CD14-positive monocyte (primary cell): ENCODE data around the gene MDFI. TPM values are rescaled to one million over a fixed set of nuclear protein-coding genes. Genes with fewer than 3 reads are reported as not detected.

Experiments
- DNase-seq, 3 donors: peaks; one replicate each; pipeline ENCODE4 v3.0.0-alpha.2; 2011 to 2022
- H2AFZ ChIP-seq: 2 replicates; pipeline ENCODE4 v1.6.0; 2012; ENCODE audit warnings: mild to moderate bottlenecking, low read depth, low read length, inconsistent platforms; ENCODE audit not compliant: insufficient read depth, poor library complexity, severe bottlenecking
- H3K27ac ChIP-seq, 2 donors: 1 replicate in 1 of 2; 2 replicates in 1 of 2; pipeline ENCODE4 v1.5.1; 2012 to 2013; ENCODE audit warnings: low read length in 2 of 2, control low read depth in 1 of 2, inconsistent platforms in 1 of 2, low read depth in 1 of 2, mild to moderate bottlenecking in 1 of 2
- H3K27me3 ChIP-seq, 2 donors: one replicate each; pipeline versions ENCODE4 v1.6.0 to v1.6.1; 2011 to 2013; ENCODE audit warnings: low read length in 2 of 2; ENCODE audit not compliant: control insufficient read depth in 2 of 2, insufficient read depth in 2 of 2
- H3K36me3 ChIP-seq, 2 donors: replicated peaks in 1 of 2; 1 replicate in 1 of 2; 2 replicates in 1 of 2; pipeline versions ENCODE4 v1.5.1 to v1.6.1; 2012 to 2013; ENCODE audit warnings: low read length in 2 of 2, control low read depth in 1 of 2, inconsistent platforms in 1 of 2, mild to moderate bottlenecking in 1 of 2; ENCODE audit not compliant: insufficient read depth in 2 of 2, control insufficient read depth in 1 of 2
- H3K4me1 ChIP-seq, 2 donors: 1 replicate in 1 of 2; 2 replicates in 1 of 2; pipeline versions ENCODE4 v1.5.1 to v1.6.1; 2012 to 2013; ENCODE audit warnings: low read length in 2 of 2, control low read depth in 1 of 2, inconsistent platforms in 1 of 2, mild to moderate bottlenecking in 1 of 2, moderate library complexity in 1 of 2; ENCODE audit not compliant: insufficient read depth in 2 of 2, control insufficient read depth in 1 of 2
- H3K4me2 ChIP-seq: replicated peaks from 2 replicates; pipeline ENCODE3; 2012; ENCODE audit warnings: low read length, moderate library complexity, mild to moderate bottlenecking; ENCODE audit not compliant: poor library complexity, severe bottlenecking; ENCODE audit errors: extremely low read depth
- H3K4me3 ChIP-seq, 3 experiments: fragments of 200-600 bp in 1 of 3; sonication (generic) in 1 of 3; replicated peaks in 1 of 3; 1 replicate in 2 of 3; 2 replicates in 1 of 3; pipeline ENCODE4 v1.5.1; 2011 to 2013; ENCODE audit warnings: low read length in 3 of 3, mild to moderate bottlenecking in 3 of 3, control low read depth in 2 of 3, low read depth in 2 of 3, inconsistent platforms in 1 of 3, moderate library complexity in 1 of 3
- H3K79me2 ChIP-seq: 2 replicates; pipeline ENCODE4 v1.6.0; 2012; ENCODE audit warnings: mild to moderate bottlenecking, control low read depth, inconsistent platforms, low read length, moderate library complexity; ENCODE audit not compliant: insufficient read depth
- H3K9ac ChIP-seq: 2 replicates; pipeline ENCODE4 v1.6.0; 2017; ENCODE audit warnings: low read length, mild to moderate bottlenecking; ENCODE audit not compliant: insufficient read depth, poor library complexity, severe bottlenecking
- H3K9me3 ChIP-seq, 2 donors: replicated peaks in 1 of 2; 1 replicate in 1 of 2; 2 replicates in 1 of 2; pipeline versions ENCODE4 v1.5.1 to v1.6.1; 2012 to 2013; ENCODE audit warnings: low read length in 2 of 2, control low read depth in 1 of 2; ENCODE audit not compliant: control insufficient read depth in 1 of 2, insufficient read depth in 1 of 2
- H4K20me1 ChIP-seq: 2 replicates; pipeline ENCODE4 v1.6.0; 2012; ENCODE audit warnings: mild to moderate bottlenecking, low read length, control low read depth, moderate library complexity; ENCODE audit not compliant: insufficient read depth
- H3K27ac Mint-ChIP-seq, 7 donors: one replicate each; pipeline ENCODE4 v1.8.0; 2020; ENCODE audit warnings: mild to moderate bottlenecking in 7 of 7, mixed read lengths in 7 of 7, moderate library complexity in 6 of 7, inconsistent platforms in 2 of 7
- H3K27me3 Mint-ChIP-seq, 3 donors: one replicate each; pipeline ENCODE4 v1.8.0; 2021 to 2022; ENCODE audit warnings: low read depth in 3 of 3, mild to moderate bottlenecking in 3 of 3, mixed read lengths in 3 of 3, moderate library complexity in 3 of 3, inconsistent platforms in 1 of 3
- H3K36me3 Mint-ChIP-seq, 2 donors: one replicate each; pipeline ENCODE4 v1.8.0; 2020; ENCODE audit warnings: mixed read lengths in 2 of 2, inconsistent platforms in 1 of 2, mild to moderate bottlenecking in 1 of 2
- H3K4me1 Mint-ChIP-seq: one replicate; pipeline ENCODE4 v1.8.0; 2020; ENCODE audit warnings: mild to moderate bottlenecking, mixed read lengths
- H3K4me3 Mint-ChIP-seq, 2 donors: one replicate each; pipeline ENCODE4 v1.8.0; 2020; ENCODE audit warnings: mild to moderate bottlenecking in 2 of 2, mixed read lengths in 2 of 2, moderate library complexity in 1 of 2
- H3K9me3 Mint-ChIP-seq, 7 donors: one replicate each; pipeline ENCODE4 v1.8.0; 2020 to 2022; ENCODE audit warnings: mixed read lengths in 7 of 7, mild to moderate bottlenecking in 6 of 7, moderate library complexity in 6 of 7, inconsistent platforms in 2 of 7
- CTCF ChIP-seq: fragments of 200-600 bp; IDR thresholded peaks from one replicate; pipeline ENCODE4 v1.8.0; 2022; ENCODE audit warnings: antibody characterized with exemption, mild to moderate bottlenecking
- WGBS: methylation state at CpG from one replicate; pipeline ENCODE4 v1.1.5; 2013; ENCODE audit warnings: missing lambda C conversion rate; ENCODE audit not compliant: insufficient coverage; 5-methylcytosine and 5-hydroxymethylcytosine counted together
- intact Hi-C, 2 donors: fragments of 100-400 bp; cut with micrococcal nuclease; formaldehyde crosslinking; loops; one replicate each; pipeline versions ENCODE4 v1.15.0 to v1.15.1; 2023
- polyA plus RNA-seq, 3 donors: library from polyadenylated mRNA; depleted of rRNA in 1 of 3; unstranded in 2 of 3; stranded (reverse) in 1 of 3; fragments of 300-500 nt in 2 of 3; fragments of >200 nt in 1 of 3; fragmentation: Illumina TruSeq in 2 of 3; gene quantifications; 1 replicate in 2 of 3; 2 replicates in 1 of 3; pipeline ENCODE4 v1.2.3, GENCODE V29; 2012 to 2021

The MDFI gene
- polyA plus RNA-seq, 3 donors: not detected

GRCh38 chr6:41692730-41693129 is 54.5 kb downstream of the MDFI start:
- peaks cover 0 to 3% (median 1%) of the 10 kb centered on the region in 3 donors for H3K27me3 Mint-ChIP-seq
- DNase-seq: no peak
- Histone ChIP-seq H4K20me1 (peaks cover 100% of the 10 kb centered on the region), H3K4me2 (no peak overlapping the region), H3K27ac (no peak overlapping the region), H3K9me3 (no peaks in the 10 kb centered on the region), H3K4me3 (no peak overlapping the region), H3K36me3 (peaks cover 39 to 76% of the 10 kb centered on the region in 2 donors), H3K27me3 (no peaks in the 10 kb centered on the region), H2AFZ (no peak overlapping the region), H3K4me1 (no peaks in the 10 kb centered on the region), H3K9ac (no peak overlapping the region), H3K79me2 (peaks cover 10% of the 10 kb centered on the region)
- no peak overlapping the region for H3K4me3 Mint-ChIP-seq
- no peak for TF ChIP-seq CTCF
- intact Hi-C loops: no loop called here
- no peak overlapping the region for H3K27ac Mint-ChIP-seq
- peaks cover 3% of the 10 kb centered on the region for H3K4me1 Mint-ChIP-seq
- WGBS: 96% methylated on average over 2 of the region's 2 CpGs
- peaks cover 0 to 1% (median 0%) of the 10 kb centered on the region in 7 donors for H3K9me3 Mint-ChIP-seq
- peaks cover 56% of the 10 kb centered on the region in 2 donors for H3K36me3 Mint-ChIP-seq

- Histone ChIP-seq H3K27me3 (no peaks in the 10 kb centered on the region), H3K9me3 (no peaks in the 10 kb centered on the region), H3K27ac (peak overlapping the region in 1 of 2 donors; percentile 14), H2AFZ (no peak overlapping the region), H3K4me1 (no peaks in the 10 kb centered on the region), H3K79me2 (peaks cover 14% of the 10 kb centered on the region), H3K4me3 (no peak overlapping the region), H3K4me2 (no peak overlapping the region), H3K36me3 (peaks cover 35 to 76% of the 10 kb centered on the region in 2 donors), H3K9ac (no peak overlapping the region), H4K20me1 (peaks cover 100% of the 10 kb centered on the region)
- Mint-ChIP-seq H3K36me3 (peaks cover 54% of the 10 kb centered on the region in 2 donors), H3K27me3 (peaks cover 0 to 3% (median 1%) of the 10 kb centered on the region in 3 donors), H3K9me3 (peaks cover 0 to 1% (median 0%) of the 10 kb centered on the region in 7 donors), H3K4me3 (no peak overlapping the region), H3K4me1 (peaks cover 3% of the 10 kb centered on the region), H3K27ac (peak overlapping the region in 1 of 7 donors; percentile 15)
- no peak for DNase-seq
- intact Hi-C loops: no loop called here
- no peak for TF ChIP-seq CTCF
- WGBS: 75% methylated on average over 6 of the region's 10 CpGs
Measured at GRCh38 chr6:41693281-41694240, 55.3 kb downstream of the MDFI start.
